K562 (cell line): ENCODE data around the gene RIPOR1. TPM values are rescaled to one million over a fixed set of nuclear protein-coding genes. Genes with fewer than 3 reads are reported as not detected.
"Not testable (repeated sequence)": the region's sequence is repeated elsewhere in the genome, so short reads cannot be mapped to it uniquely, and the experiment has no call there.

Source experiments
- ATAC-seq: fragments of 200-7000 bp; cut with Tn5 transposase; 3 replicates; pipeline ENCODE4 v1.9.1; 2020; ENCODE audit warnings: moderate library complexity
- BruUV-seq: library from RNA; stranded (reverse); fragments of 400-500 nt; replicated peaks from 2 replicates; lab custom pipeline; 2021; lab: Mats Ljungman, UMichigan
- CTCF ChIA-PET: fragments of 300-600 bp; formaldehyde crosslinking; extraction: SDS; loops from one replicate; lab custom pipeline; 2021; ENCODE audit warnings: low intra/inter-chr PET ratio; lab: Yijun Ruan, JAX
- POLR2A ChIA-PET: fragments of 300-600, 350-650 bp; sonication (Branson Sonifier 250); formaldehyde crosslinking; extraction: SDS; loops from one replicate; lab custom pipeline; 2021; ENCODE audit warnings: antibody characterized with exemption, inconsistent platforms; lab: Yijun Ruan, JAX
- DNase-seq, 4 experiments: peaks; one replicate each; pipeline versions ENCODE4 v3.0.0 to v3.0.0-alpha.2; 2011 to 2018; ENCODE audit warnings: low spot score in 3 of 4, mixed read lengths in 3 of 4; ENCODE audit errors: extremely low read depth in 1 of 4
- FAIRE-seq: peaks from 2 replicates; lab custom pipeline; 2011; peaks lifted over from hg19 to GRCh38; lab: Jason Lieb, UNC
- H2AFZ ChIP-seq: 2 replicates; pipeline ENCODE4 v1.6.0; 2011; ENCODE audit warnings: low read depth, low read length, control low read depth, inconsistent platforms
- H3K27ac ChIP-seq: fragments of 200-600 bp; 3 replicates; pipeline ENCODE4 v1.8.0; 2011; ENCODE audit warnings: low read depth, mild to moderate bottlenecking, control low read depth, inconsistent platforms, low read length, moderate library complexity, mixed read lengths; ENCODE audit errors: extremely low read depth
- H3K27me3 ChIP-seq, 2 experiments: fragments of 300-600 bp in 1 of 2; 2 replicates in 1 of 2; 3 replicates in 1 of 2; pipeline versions ENCODE4 v1.6.0 to v1.8.0; 2011; ENCODE audit warnings: inconsistent platforms in 2 of 2, low read length in 2 of 2, mild to moderate bottlenecking in 1 of 2, mixed read lengths in 1 of 2, moderate library complexity in 1 of 2; ENCODE audit not compliant: control insufficient read depth in 2 of 2, insufficient read depth in 2 of 2
- H3K36me3 ChIP-seq: fragments of 300-600 bp; 3 replicates; pipeline ENCODE4 v1.8.0; 2011; ENCODE audit warnings: mild to moderate bottlenecking, low read length, inconsistent platforms; ENCODE audit not compliant: control insufficient read depth, insufficient read depth
- H3K4me1 ChIP-seq, 2 experiments: fragments of 200-600 bp in 1 of 2; replicated peaks in 1 of 2; 2 replicates in 1 of 2; 3 replicates in 1 of 2; pipeline versions ENCODE4 v1.5.1 to v1.8.0; 2011; ENCODE audit warnings: inconsistent platforms in 2 of 2, low read length in 2 of 2, mild to moderate bottlenecking in 1 of 2, mixed read lengths in 1 of 2, moderate library complexity in 1 of 2; ENCODE audit not compliant: control insufficient read depth in 2 of 2, insufficient read depth in 2 of 2
- H3K4me2 ChIP-seq: 2 replicates; pipeline ENCODE4 v1.6.1; 2011; ENCODE audit warnings: low read length, control low read depth, inconsistent platforms, mixed read lengths; ENCODE audit not compliant: insufficient read depth
- H3K4me3 ChIP-seq: fragments of 200-600 bp; sonication (generic), shearing (Covaris generic); 2 replicates; pipeline ENCODE4 v1.5.1; 2016; ENCODE audit warnings: control low read depth, inconsistent platforms
- H3K79me2 ChIP-seq: fragments of 200-600 bp; 3 replicates; pipeline ENCODE4 v1.8.0; 2011; ENCODE audit warnings: low read length, inconsistent platforms; ENCODE audit not compliant: control insufficient read depth, insufficient read depth
- H3K9ac ChIP-seq, 2 experiments: 2 replicates each; pipeline versions ENCODE4 v1.6.0 to v1.6.1; 2011; ENCODE audit warnings: low read depth in 2 of 2, low read length in 2 of 2, control low read depth in 1 of 2, inconsistent platforms in 1 of 2, mild to moderate bottlenecking in 1 of 2, mixed read lengths in 1 of 2; ENCODE audit not compliant: insufficient read depth in 1 of 2
- H3K9me1 ChIP-seq: one replicate; pipeline ENCODE4 v1.6.0; 2011; ENCODE audit warnings: inconsistent platforms, mild to moderate bottlenecking, low read length, moderate library complexity; ENCODE audit not compliant: control insufficient read depth, insufficient read depth
- H3K9me3 ChIP-seq: replicated peaks from 2 replicates; pipeline ENCODE4 v1.5.1; 2011; ENCODE audit warnings: low read depth, low read length, inconsistent platforms; ENCODE audit not compliant: control insufficient read depth, insufficient read depth
- H4K20me1 ChIP-seq: replicated peaks from 2 replicates; pipeline ENCODE4 v1.6.1; 2011; ENCODE audit warnings: low read length, inconsistent platforms, mixed read lengths; ENCODE audit not compliant: control insufficient read depth, insufficient read depth
- BDP1 ChIP-seq: IDR thresholded peaks from 3 replicates; pipeline ENCODE4 v1.6.1; 2011; ENCODE audit not compliant: insufficient read length, insufficient read depth
- DPF2 ChIP-seq: fragments of 450-650 bp; IDR thresholded peaks from 2 replicates; pipeline ENCODE4 v1.6.1; 2016
- ETV1 ChIP-seq: fragments of 450-650 bp; conservative IDR thresholded peaks from 2 replicates; pipeline ENCODE4 v1.6.1; 2016; ENCODE audit warnings: missing genetic modification characterization, control low read depth, low read depth, missing compliant biosample characterization
- JUN ChIP-seq, 2 experiments: sonication (generic) in 1 of 2; formaldehyde crosslinking in 1 of 2; IDR thresholded peaks; 2 replicates each; pipeline versions ENCODE4 v1.6.1 to v1.8.0; 2012 to 2022; ENCODE audit warnings: borderline replicate concordance in 2 of 2, mild to moderate bottlenecking in 2 of 2, improper control_type of control experiment in 1 of 2, low read depth in 1 of 2, low read length in 1 of 2, missing genetic modification reagents in 1 of 2
- KDM1A ChIP-seq, 2 experiments: fragments of 450-650 bp; IDR thresholded peaks; 2 replicates each; pipeline ENCODE4 v1.6.1; 2016; ENCODE audit warnings: mild to moderate bottlenecking in 2 of 2
- MAFG ChIP-seq: fragments of 450-650 bp; conservative IDR thresholded peaks from 2 replicates; pipeline ENCODE4 v1.6.1; 2016; ENCODE audit warnings: missing genetic modification characterization, missing compliant biosample characterization
- RBM25 ChIP-seq: fragments of 200-400 bp; formaldehyde crosslinking; IDR thresholded peaks from 2 replicates; pipeline ENCODE4 v1.6.1; 2018; ENCODE audit warnings: low read length, low read depth, moderate library complexity; ENCODE audit not compliant: severe bottlenecking
- SAP30 ChIP-seq: fragments of 200-600 bp; sonication (generic); IDR thresholded peaks from 2 replicates; pipeline ENCODE4 v1.6.1; 2012; ENCODE audit warnings: borderline replicate concordance, low read depth, mild to moderate bottlenecking, moderate library complexity, low read length, control low read depth, inconsistent platforms; ENCODE audit not compliant: insufficient read depth, poor library complexity, severe bottlenecking
- SMC3 ChIP-seq: conservative IDR thresholded peaks from 2 replicates; pipeline ENCODE4 v1.6.1; 2011; ENCODE audit warnings: low read depth, low read length, improper control_type of control experiment; ENCODE audit not compliant: insufficient read depth
- ZNF121 ChIP-seq: sonication (generic); formaldehyde crosslinking; conservative IDR thresholded peaks from 2 replicates; pipeline ENCODE4 v1.8.0; 2022; ENCODE audit warnings: missing genetic modification reagents
- ZNF232 ChIP-seq: sonication (generic); formaldehyde crosslinking; IDR thresholded peaks from 2 replicates; pipeline ENCODE4 v1.8.0; 2022; ENCODE audit warnings: mild to moderate bottlenecking, missing genetic modification reagents
- ZNF551 ChIP-seq: fragments of 250-450 bp; sonication (Bioruptor Pico); IDR thresholded peaks from 2 replicates; pipeline ENCODE4 v1.5.0; 2021; ENCODE audit warnings: mild to moderate bottlenecking, moderate library complexity
- WGBS: fragments of 100-300 bp; shearing (Covaris generic); methylation state at CpG from one replicate; pipeline ENCODE4 v1.1.6; 2016; ENCODE audit warnings: low coverage, mixed read lengths; ENCODE audit not compliant: insufficient coverage; ENCODE audit errors: missing lambda C conversion rate; 5-methylcytosine and 5-hydroxymethylcytosine counted together
- in situ Hi-C: fragments of 300-500 bp; cut with MboI; formaldehyde crosslinking; loops from 4 replicates; pipeline ENCODE4 v1.15.0; 2018; ENCODE audit warnings: inconsistent platforms, mixed read lengths
- intact Hi-C: fragments of 100-400 bp; cut with micrococcal nuclease; formaldehyde crosslinking; loops from 2 replicates; pipeline ENCODE4 v1.14.2; 2022
- polyA plus RNA-seq, 8 experiments: library from polyadenylated mRNA; depleted of rRNA in 4 of 8; stranded (reverse) in 5 of 8; unstranded in 3 of 8; fragments of >200 nt; fragmentation: Nextera tagmentation in 2 of 8; fragmentation: Illumina TruSeq in 1 of 8; extraction: Ambion mirVana in 2 of 8; extraction: Trizol in 1 of 8; gene quantifications; 2 replicates each; pipeline versions ENCODE4 v1.2.1 to v1.2.3, GENCODE V29; 2011 to 2014; ENCODE audit warnings: inconsistent platforms in 1 of 8, missing spikeins in 1 of 8
- total RNA-seq, 7 experiments: library from RNA; depleted of rRNA in 6 of 7; stranded (reverse); fragments of >200 nt in 6 of 7; fragmentation: Illumina TruSeq in 2 of 7; extraction: Trizol in 2 of 7; gene quantifications; 2 replicates each; pipeline versions ENCODE4 v1.2.1 to v1.2.3, GENCODE V29; 2011 to 2021; ENCODE audit warnings: low replicate concordance in 1 of 7
- TF ChIP-seq, protein P1 (sequence below): fragments of 450-650 bp; IDR thresholded peaks from 2 replicates; pipeline ENCODE4 v1.6.1; 2016; ENCODE audit warnings: missing biosample characterization, missing genetic modification characterization

The RIPOR1 gene
- total and polyA plus RNA-seq, 9 of the 15 experiments (the other 6 are each of a cell fraction or from before 2014, with no cell fraction given), result 0.36 to 31.1 (median 3.0) TPM

DNA sequence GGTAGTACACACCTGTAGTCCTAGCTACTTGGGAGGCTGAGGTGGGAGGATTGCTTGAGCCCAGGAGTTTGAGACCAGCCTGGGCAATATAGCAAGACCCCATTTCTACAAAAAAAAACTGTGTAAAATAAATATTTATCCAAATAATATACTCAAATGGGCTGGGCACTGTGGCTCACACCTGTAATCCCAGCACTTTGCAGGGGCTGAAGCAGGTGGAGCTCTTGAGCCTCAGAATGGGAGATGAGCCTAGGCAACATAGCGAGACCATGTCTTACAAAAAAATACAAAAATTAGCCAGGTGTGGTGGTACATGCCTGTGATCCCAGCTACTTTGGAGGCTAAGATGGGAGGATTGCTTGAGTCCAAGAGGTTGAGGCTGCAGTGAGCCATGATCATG lies 14.7 kb upstream of the RIPOR1 start:
- CTCF ChIA-PET, result interaction anchor here (1.4 to 5.8 kb wide), 3 partner anchors 10 to 33 kb away, joined by 5 to 53 read pairs (median 12); partner anchors contain the start of gene ATP6V0D1
- peak; percentile 43 for TF ChIP-seq ZNF121 (CRISPR knock-in tag)
- H4K20me1 ChIP-seq, H2AFZ ChIP-seq, FAIRE-seq, BruUV-seq, H3K4me1 ChIP-seq, H3K36me3 ChIP-seq, H3K27me3 ChIP-seq, in situ Hi-C loops, DNase-seq, H3K79me2 ChIP-seq, H3K9me3 ChIP-seq, H3K9me1 ChIP-seq, H3K4me3 ChIP-seq, H3K27ac ChIP-seq, H3K4me2 ChIP-seq, H3K9ac ChIP-seq: not testable (repeated sequence)
- ATAC-seq, result peak; percentile 43
- intact Hi-C loops, result loop anchor here (1.0 to 10.0 kb wide), 3 partner anchors 20 to 89 kb away; partner anchors contain the start of gene ATP6V0D1
- POLR2A ChIA-PET, result interaction anchor here (0.7 to 1.0 kb wide), 3 partner anchors 33 to 826 kb away, joined by 3 to 4 read pairs (median 3); partner anchors contain the start of gene ATP6V0D1
- WGBS, result 93% methylated on average over 1 of the region's 1 CpG

DNA sequence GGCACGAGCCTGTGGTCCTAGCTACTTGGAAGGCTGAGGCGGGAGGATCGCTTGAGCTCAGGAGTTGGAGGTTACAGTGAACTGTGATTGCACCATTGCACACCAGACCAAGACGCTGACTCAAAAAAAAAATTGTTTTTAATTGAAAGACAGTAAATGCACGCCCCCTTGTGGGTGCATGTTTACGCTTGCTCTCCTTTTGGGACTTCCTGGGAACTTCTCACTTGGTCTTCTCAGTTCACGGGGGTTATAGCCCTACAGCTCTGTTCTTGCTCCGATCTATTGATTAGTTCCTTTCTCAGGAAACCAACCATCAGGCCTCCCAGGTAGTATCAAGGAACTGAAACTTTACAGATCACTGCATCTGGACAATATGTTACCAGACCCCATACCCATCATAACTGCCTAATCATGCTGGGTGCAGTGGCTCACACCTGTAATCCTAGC lies 14.2 kb upstream of the RIPOR1 start:
- Histone ChIP-seq H3K9me1 (no peaks in the 10 kb centered on the region), H3K36me3 (no peaks in the 10 kb centered on the region), H3K79me2 (no peaks in the 10 kb centered on the region), H3K4me1 (peaks cover 2 to 3% of the 10 kb centered on the region in 2 experiments; a peak in 3 of 5 replicates), H3K27ac (no peak overlapping the region; the same call in 2 of the 3 replicates), H3K4me2 (peak overlapping the region; percentile 41; the same call in 1 of the 2 replicates), H3K9me3 (no peaks in the 10 kb centered on the region), H2AFZ (peak overlapping the region; percentile 88), H3K9ac (0 out of 4 replicates have a peak overlapping the region, but pooled peaks of 1 of the 2 experiments have one; percentile 28), H3K4me3 (no peak overlapping the region), H3K27me3 (no peaks in the 10 kb centered on the region), H4K20me1 (no peaks in the 10 kb centered on the region)
- FAIRE-seq, result peak; percentile 89
- intact Hi-C loops, result loop anchor here (1.0 to 10.0 kb wide), 3 partner anchors 20 to 90 kb away; partner anchors contain the start of gene ATP6V0D1
- BruUV-seq, result no TSS peak
- ATAC-seq, result peak; percentile 88
- WGBS, result under 1% methylated on average over 8 of the region's 8 CpGs
- ChIA-PET POLR2A (interaction anchor here (0.7 to 1.0 kb wide), 2 partner anchors 33 to 826 kb away, joined by 3 to 4 read pairs; partner anchors contain the start of gene ATP6V0D1), CTCF (interaction anchor here (1.4 to 5.8 kb wide), 3 partner anchors 10 to 33 kb away, joined by 5 to 53 read pairs (median 12); partner anchors contain the start of gene ATP6V0D1)
- in situ Hi-C loops, result no loop called here
- peak; percentile 57 to 92 (median 63) for DNase-seq
- TF ChIP-seq RBM25 (peak; percentile 60), JUN (IDR thresholded peaks at IDR 0.05; ENCODE audit: borderline replicate concordance, low read depth, low read length) (no peak), JUN (CRISPR knock-in tag; IDR thresholded peaks at IDR 0.05; ENCODE audit: borderline replicate concordance) (no peak), DPF2 (no peak), MAFG (tag) (peak; percentile 47; the same call in 1 of the 2 replicates), ZNF551 (CRISPR knock-in tag) (no peak), ZNF232 (CRISPR knock-in tag) (no peak), BDP1 (no peak), SAP30 (no peak), KDM1A (IDR thresholded peaks at IDR 0.05) (0 out of 4 replicates have a peak, but pooled peaks of 1 of the 2 experiments have one; percentile 17), ETV1 (0 out of 2 replicates have a peak, but pooled peaks have one; percentile 18), SMC3 (peak; percentile 86)
- TF ChIP-seq, protein P1, sequence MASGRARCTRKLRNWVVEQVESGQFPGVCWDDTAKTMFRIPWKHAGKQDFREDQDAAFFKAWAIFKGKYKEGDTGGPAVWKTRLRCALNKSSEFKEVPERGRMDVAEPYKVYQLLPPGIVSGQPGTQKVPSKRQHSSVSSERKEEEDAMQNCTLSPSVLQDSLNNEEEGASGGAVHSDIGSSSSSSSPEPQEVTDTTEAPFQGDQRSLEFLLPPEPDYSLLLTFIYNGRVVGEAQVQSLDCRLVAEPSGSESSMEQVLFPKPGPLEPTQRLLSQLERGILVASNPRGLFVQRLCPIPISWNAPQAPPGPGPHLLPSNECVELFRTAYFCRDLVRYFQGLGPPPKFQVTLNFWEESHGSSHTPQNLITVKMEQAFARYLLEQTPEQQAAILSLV (tag), result no peak
